ENCODE measurements around the gene POU6F2. TPM values are rescaled to one million over a fixed set of nuclear protein-coding genes. Genes with fewer than 3 reads are reported as not detected.
A peak's percentile ranks its signal among the peaks of the same experiment; 100 is the strongest.
"Not testable (repeated sequence)": the region's sequence is repeated elsewhere in the genome, so short reads cannot be mapped to it uniquely, and the experiment has no call there.

POU6F2 gene
- total RNA-seq, 1 experiment from 2014 or later, result 1.4 TPM

GRCh38 chr7:39304178-39304577, 326.5 kb downstream of the POU6F2 start:
- no peak for DNase-seq (ENCODE audit: low read depth)

DNA sequence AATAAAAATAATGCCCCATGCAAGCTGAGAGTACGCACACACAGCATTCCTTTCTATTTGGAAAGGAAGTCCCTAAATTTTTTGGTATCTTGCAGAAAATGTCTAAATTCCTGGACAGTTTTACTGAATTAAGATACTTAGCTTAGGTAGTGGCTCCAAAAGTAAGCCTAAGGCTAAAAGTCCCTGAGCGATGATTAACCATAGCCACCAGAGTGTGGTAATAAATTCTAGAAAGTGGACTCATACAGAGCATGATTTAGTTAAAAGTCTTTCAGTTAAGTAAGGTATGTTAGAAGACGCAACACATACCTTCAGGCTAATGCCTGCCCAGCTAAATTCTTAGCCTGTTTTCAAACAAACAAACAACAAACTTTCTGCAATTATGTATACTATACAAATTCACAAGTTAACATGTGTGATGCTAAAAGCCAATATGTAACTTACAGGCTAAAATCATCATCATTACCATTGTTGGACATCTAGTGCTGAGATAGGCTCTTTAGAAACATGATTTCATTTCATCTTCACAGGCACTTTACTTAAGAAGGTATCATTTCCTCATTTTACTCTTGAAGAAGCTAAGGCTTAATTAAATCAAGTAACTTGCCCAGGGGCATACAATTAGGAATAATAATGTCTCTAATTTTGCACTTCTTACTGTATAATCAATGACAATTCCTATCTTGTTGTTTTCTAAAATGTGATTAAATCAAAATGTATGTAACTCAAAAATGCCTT, 327.1 kb downstream of the POU6F2 start:
- no peak for DNase-seq (ENCODE audit: low read depth)

DNA sequence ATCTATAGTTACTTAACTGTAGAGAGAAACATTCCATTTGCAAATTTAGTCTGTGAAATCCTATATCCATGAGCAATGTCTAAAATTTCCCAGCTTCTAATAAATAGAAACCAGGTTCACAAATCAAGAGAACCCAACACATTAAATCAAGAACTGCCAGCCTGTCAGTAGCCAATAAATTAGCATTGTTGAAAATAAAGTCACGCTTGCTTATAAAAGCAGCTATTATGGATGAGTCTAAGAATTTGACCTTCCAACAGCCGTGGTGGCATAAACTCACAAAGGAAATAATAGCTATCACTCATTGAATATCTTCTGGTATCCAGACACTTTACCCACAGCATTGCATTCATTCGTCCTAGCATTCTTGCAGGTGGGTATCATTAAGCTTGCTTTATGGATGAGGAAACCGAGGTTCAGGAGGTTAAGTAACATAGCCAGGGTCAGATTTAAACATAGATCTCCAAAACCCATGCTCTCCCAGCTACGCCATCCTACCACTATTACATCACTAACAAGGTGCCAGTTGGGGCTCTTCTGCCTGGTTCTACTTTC, 328.4 kb downstream of the POU6F2 start:
- no peak for DNase-seq (ENCODE audit: low read depth)

DNA sequence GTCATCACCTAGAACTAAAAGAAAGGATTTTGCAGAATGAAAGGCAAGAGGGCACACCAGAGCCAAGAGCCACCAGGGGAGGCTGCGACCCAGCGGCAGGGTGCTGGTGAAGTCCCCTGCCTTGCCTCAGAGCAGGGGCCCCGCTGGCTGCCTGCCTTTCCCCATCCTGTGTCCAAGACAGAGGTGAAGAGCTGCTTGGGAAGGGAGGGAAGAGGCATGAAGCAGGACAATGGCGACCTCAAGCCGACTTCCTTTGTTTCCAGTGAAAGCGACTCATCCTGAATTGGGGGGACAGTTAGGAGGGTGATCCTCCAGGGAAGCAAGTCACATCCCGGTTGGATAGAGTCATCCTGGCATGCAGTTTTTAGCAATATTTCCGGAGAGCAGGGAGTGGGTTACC, 333.0 kb downstream of the POU6F2 start:
- DNase-seq (ENCODE audit: low read depth), result peak; percentile 38

DNA sequence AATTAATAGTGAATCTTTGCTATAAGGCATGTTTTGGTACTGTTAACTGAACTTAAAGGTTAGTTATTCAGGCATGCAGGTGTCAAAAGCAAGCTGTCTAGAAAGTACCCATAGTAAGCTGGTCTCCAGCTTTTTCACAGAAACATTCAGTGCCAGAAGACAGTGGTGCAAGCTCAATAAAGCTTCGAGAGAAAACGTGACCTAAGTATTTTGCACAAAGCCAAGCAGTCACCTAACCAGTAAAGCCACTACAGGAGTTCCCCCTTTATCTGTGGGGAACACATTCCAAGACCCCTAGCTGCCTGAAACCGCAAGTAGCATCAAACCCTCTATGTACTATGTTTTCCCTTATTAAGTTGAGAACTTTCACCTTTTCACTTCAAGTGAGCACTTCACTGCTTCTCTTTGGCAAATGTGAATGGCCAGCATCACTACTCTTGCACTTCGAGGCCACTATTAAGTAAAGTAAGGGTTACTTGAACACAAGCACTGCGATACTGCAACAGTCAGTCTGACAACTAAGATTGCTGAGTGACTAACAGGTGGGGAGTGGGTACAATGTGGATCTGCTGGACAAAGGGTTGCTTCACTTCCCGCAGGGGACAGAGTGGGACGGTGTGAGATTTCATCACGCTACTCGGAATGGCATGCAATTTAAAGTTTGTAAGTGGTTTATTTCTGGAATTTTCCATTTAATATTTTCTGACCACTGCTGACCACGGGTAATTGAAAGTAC, 334.7 kb downstream of the POU6F2 start:
- DNase-seq (ENCODE audit: low read depth), result no peak

DNA sequence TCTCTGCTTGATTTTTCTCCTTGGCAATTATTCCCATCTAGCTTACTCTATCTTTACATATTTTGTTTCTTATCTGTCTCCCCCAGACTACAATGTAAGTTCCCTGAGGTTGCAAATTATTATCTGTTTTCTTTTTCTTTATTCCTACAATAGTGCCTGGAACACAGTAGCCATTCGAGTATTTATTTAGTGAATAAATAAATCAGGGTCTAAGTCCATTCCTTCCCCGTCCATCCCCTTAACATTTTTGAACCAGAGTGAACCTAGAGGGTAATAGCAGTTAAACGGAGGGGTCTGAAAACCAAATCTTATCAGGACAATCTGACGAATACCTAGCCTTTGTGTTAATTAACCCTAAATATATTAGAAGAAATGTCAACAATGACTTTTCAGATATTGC, 335.7 kb downstream of the POU6F2 start:
- no peak for DNase-seq (ENCODE audit: low read depth)

GRCh38 chr7:39313974-39314373, 336.3 kb downstream of the POU6F2 start:
- DNase-seq (ENCODE audit: low read depth), result no peak

DNA sequence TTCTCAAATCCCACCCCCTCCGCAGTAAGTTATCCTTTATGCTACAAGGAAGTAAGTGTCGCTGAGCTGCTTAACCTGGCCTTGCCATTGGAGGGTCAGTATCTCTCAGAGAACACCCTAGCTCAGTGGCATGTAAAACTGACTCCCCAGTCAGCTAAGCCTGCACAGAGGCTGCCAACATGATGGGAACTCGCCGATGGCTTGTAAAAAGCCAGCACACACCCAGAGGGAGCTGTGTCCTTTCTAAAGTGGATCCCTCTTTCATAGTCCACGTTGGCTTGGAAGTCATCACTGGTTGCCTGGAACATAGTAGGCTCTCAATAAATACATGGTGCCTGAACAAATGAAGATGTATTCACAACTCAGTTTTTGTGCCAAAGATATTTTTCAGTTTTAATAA, 339.4 kb downstream of the POU6F2 start:
- DNase-seq (ENCODE audit: low read depth), result no peak

- no peak for DNase-seq (ENCODE audit: low read depth)
Observed at GRCh38 chr7:39317896-39318295, 340.2 kb downstream of the POU6F2 start.

- DNase-seq (ENCODE audit: low read depth), result no peak
Observed at GRCh38 chr7:39321245-39321644, 343.5 kb downstream of the POU6F2 start.

GRCh38 chr7:39321909-39322498, 344.3 kb downstream of the POU6F2 start:
- no peak for DNase-seq (ENCODE audit: low read depth)

DNA sequence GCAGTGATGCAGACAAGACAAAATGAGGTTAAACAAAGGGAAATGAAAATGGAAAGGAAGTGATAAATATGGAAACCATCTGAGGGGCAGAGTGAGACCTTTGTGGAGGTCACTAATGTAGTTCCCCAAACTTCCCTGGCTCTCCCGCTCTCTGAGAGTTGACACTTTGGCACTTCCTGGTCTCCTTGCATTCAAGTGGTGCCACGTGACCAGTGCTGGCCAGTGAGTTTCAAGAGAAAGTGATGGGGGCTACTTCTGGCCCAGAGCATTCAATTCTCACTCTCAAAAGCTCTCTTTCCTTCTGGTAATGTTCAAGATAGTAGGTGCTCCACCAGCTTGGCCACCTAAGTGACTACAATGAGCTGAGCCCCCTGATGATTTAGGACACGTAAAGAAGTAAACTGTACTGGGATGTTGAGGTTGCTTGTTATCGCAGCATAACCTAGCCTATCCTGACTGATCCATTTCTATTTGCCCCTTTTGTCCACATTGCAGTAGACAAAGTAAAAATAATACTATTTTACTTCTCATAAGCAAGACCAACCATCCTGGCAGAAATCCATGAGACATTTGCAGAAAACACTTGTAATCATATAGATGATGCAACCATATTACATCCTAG, 346.5 kb downstream of the POU6F2 start:
- DNase-seq (ENCODE audit: low read depth), result no peak

DNA sequence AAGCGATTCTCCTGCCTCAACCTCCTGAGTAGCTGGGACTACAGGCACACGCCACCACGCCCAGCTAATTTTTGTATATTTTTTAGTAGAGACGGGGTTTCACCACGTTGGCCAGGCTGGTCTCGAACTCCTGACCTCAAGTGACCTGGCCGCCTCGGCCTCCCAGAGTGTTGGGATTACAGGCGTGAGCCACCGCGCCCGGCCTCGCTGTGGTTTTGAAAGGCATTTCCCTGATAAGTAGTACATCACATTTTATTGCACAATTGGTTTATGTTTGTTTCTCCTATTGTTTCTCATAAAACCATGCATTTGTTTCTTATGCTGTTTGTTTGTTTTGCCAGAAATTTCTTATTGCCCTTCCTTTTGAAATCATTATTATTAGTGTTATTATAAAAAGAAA, 353.9 kb downstream of the POU6F2 start:
- not testable (repeated sequence) for DNase-seq (ENCODE audit: low read depth)

GRCh38 chr7:39332142-39332541, 354.4 kb downstream of the POU6F2 start:
- DNase-seq (ENCODE audit: low read depth), result no peak

- DNase-seq (ENCODE audit: low read depth), result no peak
Observed at GRCh38 chr7:39333701-39334100, 356.0 kb downstream of the POU6F2 start.

- DNase-seq (ENCODE audit: low read depth), result peak; percentile 62
Observed at GRCh38 chr7:39336442-39336841, 358.7 kb downstream of the POU6F2 start.

DNA sequence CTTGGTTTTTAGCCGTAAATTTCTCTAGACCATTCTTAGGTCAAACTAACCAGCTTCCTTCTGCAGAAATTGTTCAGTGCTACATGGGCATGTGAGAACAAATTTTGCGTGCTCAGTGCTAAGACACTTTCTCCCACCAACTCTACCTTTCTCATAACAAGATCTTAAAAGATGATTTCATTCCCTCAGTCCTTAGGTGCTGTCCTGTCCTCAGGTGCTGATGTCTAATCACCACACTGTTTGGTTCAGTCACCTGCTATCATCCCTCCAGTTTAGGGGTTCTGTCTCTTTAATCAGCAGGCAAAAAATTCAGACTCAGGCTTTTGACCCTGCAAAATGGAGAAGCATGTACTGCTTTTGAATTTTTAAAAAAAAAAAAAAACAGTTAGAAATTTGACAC, 361.0 kb downstream of the POU6F2 start:
- DNase-seq (ENCODE audit: low read depth), result no peak

DNA sequence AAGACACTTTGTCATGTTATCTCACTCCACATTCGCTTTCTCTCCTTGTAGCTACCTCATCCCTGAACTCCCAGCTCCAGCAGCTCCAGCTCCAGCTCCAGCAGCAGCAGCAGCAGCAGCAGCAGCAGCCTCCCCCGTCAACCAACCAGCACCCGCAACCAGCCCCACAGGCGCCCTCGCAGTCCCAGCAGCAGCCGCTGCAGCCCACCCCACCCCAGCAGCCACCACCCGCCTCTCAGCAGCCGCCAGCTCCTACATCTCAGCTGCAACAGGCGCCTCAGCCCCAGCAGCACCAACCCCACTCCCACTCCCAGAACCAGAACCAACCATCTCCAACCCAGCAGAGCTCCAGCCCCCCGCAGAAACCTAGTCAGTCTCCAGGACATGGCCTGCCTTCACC, 361.9 kb downstream of the POU6F2 start:
- DNase-seq (ENCODE audit: low read depth), result no peak

- DNase-seq (ENCODE audit: low read depth), result peak; percentile 30
Observed at GRCh38 chr7:39341083-39341482, 363.4 kb downstream of the POU6F2 start.

DNA sequence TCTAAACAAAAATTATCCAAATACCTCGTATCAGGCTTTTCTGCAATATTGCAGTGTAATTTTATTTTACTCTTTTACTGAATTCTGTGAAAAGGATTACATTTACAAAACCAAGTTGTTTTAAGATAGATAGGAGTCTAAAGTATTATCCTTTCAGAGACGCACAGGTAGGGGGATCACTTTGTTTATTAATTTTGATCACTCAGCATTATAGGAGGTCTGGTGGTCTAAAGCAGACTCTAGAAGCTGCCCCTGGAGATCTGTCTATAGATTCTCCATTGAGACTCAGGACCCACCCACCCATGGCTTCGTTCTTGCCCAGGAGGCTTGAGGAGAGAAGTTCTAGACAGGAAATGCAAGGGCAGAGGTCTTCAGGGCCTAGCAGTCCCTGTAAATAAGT, 365.1 kb downstream of the POU6F2 start:
- DNase-seq (ENCODE audit: low read depth), result no peak

- no peak for DNase-seq (ENCODE audit: low read depth)
Observed at GRCh38 chr7:39349452-39350123, 371.9 kb downstream of the POU6F2 start.

Measured in Daoy (cell line).